ENCODE data around the gene BBIP1. TPM values are rescaled to one million over a fixed set of nuclear protein-coding genes. Genes with fewer than 3 reads are reported as not detected.

The BBIP1 gene
- polyA plus RNA-seq, 3 donors: 16.2 to 41.1 (median 26.6) TPM

DNA sequence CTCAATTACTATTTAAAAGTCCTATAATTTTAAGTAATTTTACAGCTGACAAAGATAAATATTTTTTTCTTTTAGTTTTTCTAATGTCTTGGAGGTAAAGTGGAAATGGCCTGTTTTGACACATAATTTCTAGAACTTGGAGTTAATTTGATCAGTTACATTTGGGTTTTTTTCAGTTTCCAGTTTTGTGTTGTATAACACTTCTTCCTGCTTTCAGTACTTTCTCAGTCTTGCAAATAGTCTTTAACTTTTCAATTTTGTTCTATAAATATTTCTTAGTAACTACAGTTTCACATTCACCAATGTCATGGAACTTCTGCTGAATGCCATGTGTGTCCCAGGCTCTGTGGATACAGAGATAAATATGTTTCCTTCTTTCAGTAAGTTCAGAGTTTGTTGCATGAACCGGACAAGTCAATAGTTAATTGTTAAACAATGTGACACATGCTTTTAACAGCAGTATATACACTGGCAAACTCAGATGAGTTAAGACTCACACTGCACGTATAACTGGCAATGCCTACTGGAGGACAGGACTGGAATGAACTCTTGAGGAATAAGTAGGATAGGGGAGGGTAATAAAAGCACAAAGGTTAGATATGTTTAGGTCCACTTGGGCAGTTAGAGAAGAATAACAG is 5.0 kb upstream of the BBIP1 start:
- Histone ChIP-seq H3K4me2 (replicated peaks; ENCODE audit: extremely low read depth, low read length, poor library complexity, severe bottlenecking) (no peak overlapping the region), H4K20me1 (ENCODE audit: insufficient read depth, low read length) (peaks cover 84% of the 10 kb centered on the region), H3K36me3 (replicated peaks in 1 of 2; ENCODE audit: control insufficient read depth in 1 of 2, insufficient read depth in 2 of 2, low read length in 2 of 2) (no peaks in the 10 kb centered on the region), H2AFZ (ENCODE audit: insufficient read depth, low read depth, low read length, poor library complexity, severe bottlenecking) (no peak overlapping the region), H3K9ac (ENCODE audit: insufficient read depth, low read length, poor library complexity, severe bottlenecking) (no peak overlapping the region), H3K9me3 (replicated peaks in 1 of 2; ENCODE audit: control insufficient read depth in 1 of 2, insufficient read depth in 1 of 2, low read length in 2 of 2) (no peaks in the 10 kb centered on the region), H3K79me2 (ENCODE audit: insufficient read depth, low read length) (peaks cover 95% of the 10 kb centered on the region), H3K27ac (ENCODE audit: low read depth in 1 of 2, low read length in 2 of 2) (peak overlapping the region in 1 of 2 donors; percentile 14), H3K4me3 (replicated peaks in 1 of 3; ENCODE audit: low read depth in 2 of 3, low read length in 3 of 3) (no peak overlapping the region), H3K4me1 (ENCODE audit: control insufficient read depth in 1 of 2, insufficient read depth in 2 of 2, low read length in 2 of 2) (peaks cover 9 to 24% of the 10 kb centered on the region in 2 donors), H3K27me3 (ENCODE audit: control insufficient read depth in 2 of 2, insufficient read depth in 2 of 2, low read length in 2 of 2) (no peaks in the 10 kb centered on the region)
- H3K36me3 Mint-ChIP-seq: peaks cover 0 to 9% of the 10 kb centered on the region in 2 donors
- no peaks in the 10 kb centered on the region for H3K27me3 Mint-ChIP-seq (ENCODE audit: low read depth in 3 of 3)
- intact Hi-C loops (cut with micrococcal nuclease): loop anchor here in 1 of 2 donors (5.0 kb wide), 1 partner anchor 52 kb away; the partner anchor contains the start of gene PDCD4
- TF ChIP-seq, protein P1, sequence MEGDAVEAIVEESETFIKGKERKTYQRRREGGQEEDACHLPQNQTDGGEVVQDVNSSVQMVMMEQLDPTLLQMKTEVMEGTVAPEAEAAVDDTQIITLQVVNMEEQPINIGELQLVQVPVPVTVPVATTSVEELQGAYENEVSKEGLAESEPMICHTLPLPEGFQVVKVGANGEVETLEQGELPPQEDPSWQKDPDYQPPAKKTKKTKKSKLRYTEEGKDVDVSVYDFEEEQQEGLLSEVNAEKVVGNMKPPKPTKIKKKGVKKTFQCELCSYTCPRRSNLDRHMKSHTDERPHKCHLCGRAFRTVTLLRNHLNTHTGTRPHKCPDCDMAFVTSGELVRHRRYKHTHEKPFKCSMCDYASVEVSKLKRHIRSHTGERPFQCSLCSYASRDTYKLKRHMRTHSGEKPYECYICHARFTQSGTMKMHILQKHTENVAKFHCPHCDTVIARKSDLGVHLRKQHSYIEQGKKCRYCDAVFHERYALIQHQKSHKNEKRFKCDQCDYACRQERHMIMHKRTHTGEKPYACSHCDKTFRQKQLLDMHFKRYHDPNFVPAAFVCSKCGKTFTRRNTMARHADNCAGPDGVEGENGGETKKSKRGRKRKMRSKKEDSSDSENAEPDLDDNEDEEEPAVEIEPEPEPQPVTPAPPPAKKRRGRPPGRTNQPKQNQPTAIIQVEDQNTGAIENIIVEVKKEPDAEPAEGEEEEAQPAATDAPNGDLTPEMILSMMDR (IDR thresholded peaks at IDR 0.05): no peak
- 100% methylated on average over 1 of the region's 2 CpGs for WGBS (ENCODE audit: insufficient coverage)
- H3K27ac Mint-ChIP-seq: peak overlapping the region in 2 of 7 donors; percentile 11 to 41
- peaks cover 52% of the 10 kb centered on the region for H3K4me1 Mint-ChIP-seq
- H3K4me3 Mint-ChIP-seq: no peak overlapping the region
- no peaks in the 10 kb centered on the region for H3K9me3 Mint-ChIP-seq
- DNase-seq: no peak

DNA sequence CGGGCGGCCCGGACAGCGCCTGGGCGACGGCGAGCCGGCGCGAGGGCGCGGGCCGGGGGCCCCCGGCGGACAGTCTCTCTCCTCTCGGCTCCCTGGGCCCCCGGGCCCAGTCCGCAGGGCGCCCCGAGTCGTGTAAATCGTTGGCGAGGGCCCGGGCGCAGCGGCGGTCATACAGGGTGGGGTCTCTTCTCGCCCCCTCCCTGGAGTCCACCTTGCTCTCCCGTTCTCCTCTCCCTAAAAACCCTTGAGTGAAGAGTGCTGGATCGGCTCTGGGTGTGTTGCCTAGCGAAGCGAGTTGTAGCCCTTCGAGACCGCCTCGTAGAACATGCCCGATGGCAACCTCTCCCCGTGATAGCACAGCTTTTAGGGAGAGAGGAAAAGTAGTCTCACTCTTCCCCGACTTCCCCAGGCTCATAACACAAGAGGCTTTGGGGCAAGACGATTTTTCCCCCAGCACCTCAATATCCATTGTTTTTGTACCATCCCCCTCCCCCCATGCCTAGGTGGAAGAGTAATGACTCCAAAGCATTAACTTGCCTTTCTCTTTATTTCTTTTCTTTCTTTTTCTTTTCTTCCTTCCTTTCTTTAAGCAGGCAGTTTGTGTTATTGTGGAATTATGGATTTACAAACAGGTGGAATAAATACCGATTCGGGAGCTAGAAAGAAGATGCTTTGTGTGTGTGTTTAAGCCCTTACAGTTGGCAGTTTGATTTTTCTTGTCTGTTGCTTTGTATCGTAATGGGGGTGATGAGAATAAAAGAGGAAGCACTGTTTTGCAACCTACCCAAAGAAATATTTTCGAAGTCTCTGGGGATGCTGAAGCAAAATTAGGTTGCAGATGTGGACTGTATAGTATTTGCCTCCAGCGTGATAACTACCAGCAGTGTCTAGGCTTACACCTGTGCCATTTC is 1.2 kb upstream of the BBIP1 start:
- peaks cover 0 to 14% of the 10 kb centered on the region in 2 donors for H3K36me3 ChIP-seq (replicated peaks in 1 of 2; ENCODE audit: control insufficient read depth in 1 of 2, insufficient read depth in 2 of 2, low read length in 2 of 2)
- peak overlapping the region; percentile 81 to 98 (median 91) for H3K4me3 ChIP-seq (replicated peaks in 1 of 3; ENCODE audit: low read depth in 2 of 3, low read length in 3 of 3)
- Mint-ChIP-seq H3K4me3 (peak overlapping the region; percentile 94 to 96), H3K4me1 (peaks cover 43% of the 10 kb centered on the region), H3K9me3 (no peaks in the 10 kb centered on the region), H3K36me3 (peaks cover 8 to 17% of the 10 kb centered on the region in 2 donors), H3K27me3 (ENCODE audit: low read depth in 3 of 3) (no peaks in the 10 kb centered on the region), H3K27ac (peak overlapping the region; percentile 94 to 100 (median 96))
- H3K4me2 ChIP-seq (replicated peaks; ENCODE audit: extremely low read depth, low read length, poor library complexity, severe bottlenecking): peak overlapping the region; percentile 78
- peaks cover 16 to 33% of the 10 kb centered on the region in 2 donors for H3K4me1 ChIP-seq (ENCODE audit: control insufficient read depth in 1 of 2, insufficient read depth in 2 of 2, low read length in 2 of 2)
- H3K27me3 ChIP-seq (ENCODE audit: control insufficient read depth in 2 of 2, insufficient read depth in 2 of 2, low read length in 2 of 2): no peaks in the 10 kb centered on the region
- H4K20me1 ChIP-seq (ENCODE audit: insufficient read depth, low read length): peaks cover 53% of the 10 kb centered on the region
- peaks cover 76% of the 10 kb centered on the region for H3K79me2 ChIP-seq (ENCODE audit: insufficient read depth, low read length)
- DNase-seq: peak; percentile 50 to 67 (median 60)
- peak overlapping the region; percentile 30 for H2AFZ ChIP-seq (ENCODE audit: insufficient read depth, low read depth, low read length, poor library complexity, severe bottlenecking)
- no peaks in the 10 kb centered on the region for H3K9me3 ChIP-seq (replicated peaks in 1 of 2; ENCODE audit: control insufficient read depth in 1 of 2, insufficient read depth in 1 of 2, low read length in 2 of 2)
- 0% methylated on average over 31 of the region's 44 CpGs for WGBS (ENCODE audit: insufficient coverage)
- intact Hi-C loops (cut with micrococcal nuclease): loop anchor here (5.0 kb wide), 2 partner anchors 48 to 618 kb away; partner anchors contain the start of genes PDCD4 (in 2 of the 2) and SMNDC1 (in 1 of the 2)
- peak overlapping the region; percentile 92 to 94 for H3K27ac ChIP-seq (ENCODE audit: low read depth in 1 of 2, low read length in 2 of 2)
- TF ChIP-seq, protein P1 (IDR thresholded peaks at IDR 0.05): no peak
- peak overlapping the region; percentile 76 for H3K9ac ChIP-seq (ENCODE audit: insufficient read depth, low read length, poor library complexity, severe bottlenecking)

Data from CD14-positive monocyte (primary cell).